ENCODE measurements around the gene CD40LG.

CD40LG gene

DNA sequence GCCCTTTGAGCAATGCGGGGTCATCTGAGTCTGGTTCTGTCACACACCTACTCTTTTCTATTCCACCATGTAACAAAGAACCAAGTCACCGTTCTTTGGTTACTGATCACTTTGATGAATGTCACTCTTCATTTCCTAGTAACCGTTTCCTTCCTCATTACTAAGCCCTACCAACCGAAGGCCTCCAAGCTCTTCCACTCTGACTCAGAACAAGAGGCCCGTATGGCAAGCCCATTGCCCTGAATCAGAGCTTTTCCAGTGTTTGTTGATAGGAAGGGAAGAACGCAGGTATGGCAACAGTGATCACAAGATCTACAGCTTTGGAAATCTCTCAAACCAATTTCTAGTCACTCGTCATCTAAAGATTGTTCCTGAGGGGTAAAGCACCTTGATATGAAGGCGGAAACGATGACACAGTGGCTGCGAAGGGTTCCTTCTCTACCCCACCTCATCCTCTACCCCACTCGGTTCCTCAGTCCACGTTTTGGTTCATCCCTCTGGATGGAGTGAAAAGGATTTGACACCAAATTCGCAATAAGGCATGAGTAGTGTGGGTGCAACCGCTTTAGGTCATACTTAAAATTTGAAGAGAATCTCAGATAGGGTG, 28.0 kb upstream of the CD40LG start:
- TF ChIP-seq CTCF (IDR thresholded peaks at IDR 0.05; ENCODE audit: low read depth, low read length, missing control alignments) = no peak
- no peak for DNase-seq (ENCODE audit: low read depth)
- H3K4me3 ChIP-seq (ENCODE audit: low read depth, low read length) = no peak overlapping the region

DNA sequence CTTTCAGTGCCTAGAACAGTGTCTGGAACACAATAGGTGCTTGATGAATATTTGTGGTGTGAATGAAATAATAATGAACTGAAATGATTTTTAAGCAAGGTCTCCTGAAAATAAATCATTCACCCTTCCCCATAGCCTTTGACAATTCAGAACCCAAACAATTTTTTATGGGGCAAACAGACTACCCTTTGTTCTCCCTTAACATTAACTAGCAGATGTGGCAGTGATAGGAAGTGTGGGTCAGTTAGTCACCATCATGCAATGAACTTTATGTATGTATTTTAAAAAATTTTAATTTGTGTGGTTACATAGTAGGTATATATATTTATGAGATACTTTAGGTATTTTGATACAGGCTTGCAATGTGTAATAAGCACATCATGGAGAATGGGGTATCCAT, 27.2 kb upstream of the CD40LG start:
- no peak overlapping the region for H3K4me3 ChIP-seq (ENCODE audit: low read depth, low read length)
- DNase-seq (ENCODE audit: low read depth) = no peak
- no peak for TF ChIP-seq CTCF (IDR thresholded peaks at IDR 0.05; ENCODE audit: low read depth, low read length, missing control alignments)

- H3K4me3 ChIP-seq (ENCODE audit: low read depth, low read length) = no peak overlapping the region
- TF ChIP-seq CTCF (IDR thresholded peaks at IDR 0.05; ENCODE audit: low read depth, low read length, missing control alignments) = no peak
- no peak for DNase-seq (ENCODE audit: low read depth)
These were observed 25.4 kb upstream of the CD40LG start for GRCh38 chrX:136622568-136622967.

GRCh38 chrX:136623396-136623795, 24.6 kb upstream of the CD40LG start:
- H3K4me3 ChIP-seq (ENCODE audit: low read depth, low read length) = no peak overlapping the region
- no peak for DNase-seq (ENCODE audit: low read depth)
- no peak for TF ChIP-seq CTCF (IDR thresholded peaks at IDR 0.05; ENCODE audit: low read depth, low read length, missing control alignments)

- DNase-seq (ENCODE audit: low read depth) = no peak
- no peak overlapping the region for H3K4me3 ChIP-seq (ENCODE audit: low read depth, low read length)
- TF ChIP-seq CTCF (IDR thresholded peaks at IDR 0.05; ENCODE audit: low read depth, low read length, missing control alignments) = no peak
These were observed 22.7 kb upstream of the CD40LG start for GRCh38 chrX:136625246-136625645.

- H3K4me3 ChIP-seq (ENCODE audit: low read depth, low read length) = no peak overlapping the region
- TF ChIP-seq CTCF (IDR thresholded peaks at IDR 0.05; ENCODE audit: low read depth, low read length, missing control alignments) = no peak
- DNase-seq (ENCODE audit: low read depth) = no peak
These were observed 21.7 kb upstream of the CD40LG start for GRCh38 chrX:136626237-136626636.

- DNase-seq (ENCODE audit: low read depth) = no peak
- no peak overlapping the region for H3K4me3 ChIP-seq (ENCODE audit: low read depth, low read length)
- TF ChIP-seq CTCF (IDR thresholded peaks at IDR 0.05; ENCODE audit: low read depth, low read length, missing control alignments) = no peak
These were observed 21.1 kb upstream of the CD40LG start for GRCh38 chrX:136626891-136627290.

Measured in GM12864 (cell line).